ENCODE data around the gene MRPL19.
A peak's percentile ranks its signal among the peaks of the same experiment; 100 is the strongest.

DNA sequence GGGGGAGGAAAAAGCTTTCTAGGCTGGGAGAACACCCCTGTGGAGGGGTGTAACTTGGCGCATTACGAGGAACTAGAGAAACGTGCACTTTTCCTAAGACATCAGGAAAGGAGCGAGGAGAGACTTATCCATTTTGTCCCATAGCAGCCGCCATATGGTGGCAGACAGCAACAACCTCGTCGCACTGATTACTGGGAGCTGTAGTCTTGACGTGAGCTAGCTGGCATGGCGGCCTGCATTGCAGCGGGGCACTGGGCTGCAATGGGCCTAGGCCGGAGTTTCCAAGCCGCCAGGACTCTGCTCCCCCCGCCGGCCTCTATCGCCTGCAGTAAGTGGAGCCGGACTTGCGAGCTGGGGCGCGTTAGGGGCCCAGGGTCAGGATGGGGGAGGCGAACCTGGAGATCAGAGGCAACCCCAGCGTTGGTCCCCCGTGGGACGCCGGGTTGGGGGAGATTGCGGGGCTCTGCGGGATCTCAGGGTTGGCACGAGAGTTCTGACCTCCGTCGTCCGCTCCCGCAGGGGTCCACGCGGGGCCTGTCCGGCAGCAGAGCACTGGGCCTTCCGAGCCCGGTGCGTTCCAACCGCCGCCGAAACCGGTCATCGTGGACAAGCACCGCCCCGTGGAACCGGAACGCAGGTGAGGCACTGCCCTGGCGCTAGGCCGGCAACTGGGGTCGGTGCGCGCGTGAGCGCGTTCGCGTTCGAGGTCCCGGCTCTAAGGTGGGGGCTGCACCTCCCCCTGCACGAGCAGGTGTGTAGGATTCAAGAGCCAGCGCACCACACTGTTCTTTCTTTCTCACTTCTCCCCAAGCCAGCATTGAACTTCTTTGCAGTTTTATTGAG lies at the start of gene MRPL19:
- TF ChIP-seq, protein P1, sequence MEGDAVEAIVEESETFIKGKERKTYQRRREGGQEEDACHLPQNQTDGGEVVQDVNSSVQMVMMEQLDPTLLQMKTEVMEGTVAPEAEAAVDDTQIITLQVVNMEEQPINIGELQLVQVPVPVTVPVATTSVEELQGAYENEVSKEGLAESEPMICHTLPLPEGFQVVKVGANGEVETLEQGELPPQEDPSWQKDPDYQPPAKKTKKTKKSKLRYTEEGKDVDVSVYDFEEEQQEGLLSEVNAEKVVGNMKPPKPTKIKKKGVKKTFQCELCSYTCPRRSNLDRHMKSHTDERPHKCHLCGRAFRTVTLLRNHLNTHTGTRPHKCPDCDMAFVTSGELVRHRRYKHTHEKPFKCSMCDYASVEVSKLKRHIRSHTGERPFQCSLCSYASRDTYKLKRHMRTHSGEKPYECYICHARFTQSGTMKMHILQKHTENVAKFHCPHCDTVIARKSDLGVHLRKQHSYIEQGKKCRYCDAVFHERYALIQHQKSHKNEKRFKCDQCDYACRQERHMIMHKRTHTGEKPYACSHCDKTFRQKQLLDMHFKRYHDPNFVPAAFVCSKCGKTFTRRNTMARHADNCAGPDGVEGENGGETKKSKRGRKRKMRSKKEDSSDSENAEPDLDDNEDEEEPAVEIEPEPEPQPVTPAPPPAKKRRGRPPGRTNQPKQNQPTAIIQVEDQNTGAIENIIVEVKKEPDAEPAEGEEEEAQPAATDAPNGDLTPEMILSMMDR (IDR thresholded peaks at IDR 0.05): no peak
- peak; percentile 17 for TF ChIP-seq POLR2A (IDR thresholded peaks at IDR 0.05)
